Dendritic cell treated with granulocyte-macrophage colony-stimulating factor and Interleukin-4, amounts not matched to agents 40 ng/mL and 50 ng/mL, for 4 days (primary cell): ENCODE results near the gene SURF4.
"Not testable (repeated sequence)": the region's sequence is repeated elsewhere in the genome, so short reads cannot be mapped to it uniquely, and the experiment has no call there.

Experiments used
- H3K27ac Mint-ChIP-seq: one replicate; pipeline ENCODE4 v1.8.0; 2022; ENCODE audit warnings: mild to moderate bottlenecking, mixed read lengths
- H3K27me3 Mint-ChIP-seq: one replicate; pipeline ENCODE4 v1.8.0; 2022; ENCODE audit warnings: mild to moderate bottlenecking, mixed read lengths
- H3K36me3 Mint-ChIP-seq: one replicate; pipeline ENCODE4 v1.8.0; 2022; ENCODE audit warnings: low read depth, mixed read lengths
- H3K4me1 Mint-ChIP-seq: one replicate; pipeline ENCODE4 v1.8.0; 2022; ENCODE audit warnings: low read depth, mixed read lengths
- H3K4me3 Mint-ChIP-seq: one replicate; pipeline ENCODE4 v1.8.0; 2022; ENCODE audit warnings: mild to moderate bottlenecking, moderate library complexity, mixed read lengths
- H3K9me3 Mint-ChIP-seq: one replicate; pipeline ENCODE4 v1.8.0; 2022; ENCODE audit warnings: mixed read lengths
- intact Hi-C: fragments of 100-400 bp; cut with micrococcal nuclease; formaldehyde crosslinking; loops from one replicate; pipeline ENCODE4 v1.15.0; 2022

The SURF4 gene

GRCh38 chr9:133389562-133389961 lies 13.7 kb upstream of the SURF4 start:
- Mint-ChIP-seq H3K27me3 (peaks cover 6% of the 10 kb centered on the region), H3K27ac (no peak overlapping the region), H3K9me3 (no peaks in the 10 kb centered on the region), H3K4me1 (no peaks in the 10 kb centered on the region), H3K4me3 (no peak overlapping the region), H3K36me3 (no peaks in the 10 kb centered on the region)
- intact Hi-C loops = no loop called here

DNA sequence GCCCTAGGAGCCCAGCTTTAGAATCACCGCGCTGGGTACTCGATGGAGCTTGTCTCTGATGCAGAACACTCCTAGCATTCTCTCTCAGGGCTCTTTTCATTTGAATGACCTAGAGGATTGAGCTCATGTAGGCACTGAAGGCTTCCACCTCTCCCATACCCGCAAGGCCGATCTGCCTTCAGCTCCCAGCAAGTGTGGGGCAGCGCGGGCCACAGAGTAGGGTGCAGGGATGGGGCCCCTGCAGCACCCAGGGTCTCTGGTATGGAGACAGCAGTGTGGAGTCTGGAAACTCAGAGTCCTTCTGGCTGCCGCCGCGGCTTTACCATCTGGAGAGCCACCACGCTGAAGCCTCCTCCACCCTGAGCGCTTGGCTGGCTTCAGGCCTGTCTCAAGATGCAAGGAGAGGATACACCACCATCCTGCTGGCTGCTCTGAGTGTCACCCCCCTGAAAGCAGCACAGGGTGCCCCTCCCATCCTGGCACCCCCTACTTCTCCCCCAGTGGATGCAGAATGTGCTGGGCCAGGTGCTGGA lies 13.2 kb upstream of the SURF4 start:
- Mint-ChIP-seq H3K4me3 (no peak overlapping the region), H3K27ac (no peak overlapping the region), H3K4me1 (no peaks in the 10 kb centered on the region), H3K9me3 (no peaks in the 10 kb centered on the region), H3K36me3 (no peaks in the 10 kb centered on the region), H3K27me3 (peaks cover 4% of the 10 kb centered on the region)
- intact Hi-C loops = no loop called here

- intact Hi-C loops = no loop called here
- Mint-ChIP-seq H3K4me1 (no peaks in the 10 kb centered on the region), H3K27me3 (peaks cover 2% of the 10 kb centered on the region), H3K27ac (no peak overlapping the region), H3K9me3 (no peaks in the 10 kb centered on the region), H3K36me3 (no peaks in the 10 kb centered on the region), H3K4me3 (no peak overlapping the region)
Observed at GRCh38 chr9:133387680-133388079, 11.8 kb upstream of the SURF4 start.

DNA sequence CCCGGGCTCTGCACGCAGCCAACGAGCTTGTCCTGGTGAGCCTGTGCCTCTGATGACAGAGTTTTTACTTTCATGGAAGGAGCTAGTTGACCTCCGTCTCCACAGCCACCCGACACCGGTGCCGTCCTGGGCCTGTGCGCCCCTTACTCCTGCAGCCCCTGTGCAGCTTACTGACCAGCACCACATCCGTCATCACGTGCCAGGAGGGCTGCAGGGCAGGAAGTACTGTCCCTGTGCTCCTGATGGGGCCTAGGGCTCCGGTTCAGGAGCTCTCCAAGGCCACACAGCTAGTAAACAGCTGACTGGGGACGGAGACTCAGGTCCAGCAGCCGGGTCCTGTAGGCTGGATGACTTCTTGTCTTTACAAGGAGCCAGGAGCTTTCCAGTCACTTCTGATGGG lies 10.5 kb upstream of the SURF4 start:
- no peaks in the 10 kb centered on the region for H3K36me3 Mint-ChIP-seq
- no peaks in the 10 kb centered on the region for H3K9me3 Mint-ChIP-seq
- no peak overlapping the region for H3K4me3 Mint-ChIP-seq
- no peak overlapping the region for H3K27ac Mint-ChIP-seq
- H3K27me3 Mint-ChIP-seq = peaks cover 2% of the 10 kb centered on the region
- H3K4me1 Mint-ChIP-seq = no peaks in the 10 kb centered on the region
- intact Hi-C loops = no loop called here

DNA sequence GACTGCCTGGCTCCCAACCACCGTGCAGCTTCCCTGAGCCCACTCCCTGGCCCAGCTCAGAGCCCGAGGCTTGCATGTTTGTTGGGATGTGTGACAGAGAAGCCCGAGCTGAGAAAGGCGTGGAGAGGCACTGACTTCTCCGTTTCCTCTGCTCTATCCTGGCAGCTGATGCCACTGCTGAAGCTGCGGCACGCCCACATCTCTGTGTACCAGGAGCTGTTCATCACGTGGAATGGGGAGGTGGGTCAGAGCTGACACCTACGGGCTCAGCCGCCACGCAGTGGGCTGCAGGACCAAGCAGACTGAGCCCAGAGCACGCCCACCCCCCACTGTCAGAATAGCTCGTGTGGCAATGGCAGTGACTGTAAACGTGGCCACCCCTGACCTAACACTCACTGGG lies 9.6 kb upstream of the SURF4 start:
- Mint-ChIP-seq H3K27ac (no peak overlapping the region), H3K4me1 (no peaks in the 10 kb centered on the region), H3K36me3 (no peaks in the 10 kb centered on the region), H3K9me3 (no peaks in the 10 kb centered on the region), H3K4me3 (no peak overlapping the region), H3K27me3 (no peaks in the 10 kb centered on the region)
- intact Hi-C loops = no loop called here

GRCh38 chr9:133384736-133385321 lies 9.0 kb upstream of the SURF4 start:
- no peaks in the 10 kb centered on the region for H3K36me3 Mint-ChIP-seq
- H3K27me3 Mint-ChIP-seq = no peaks in the 10 kb centered on the region
- H3K4me1 Mint-ChIP-seq = no peaks in the 10 kb centered on the region
- intact Hi-C loops = no loop called here
- no peak overlapping the region for H3K27ac Mint-ChIP-seq
- no peak overlapping the region for H3K4me3 Mint-ChIP-seq
- no peaks in the 10 kb centered on the region for H3K9me3 Mint-ChIP-seq

- H3K27me3 Mint-ChIP-seq = no peaks in the 10 kb centered on the region
- intact Hi-C loops = no loop called here
- no peaks in the 10 kb centered on the region for H3K4me1 Mint-ChIP-seq
- no peak overlapping the region for H3K27ac Mint-ChIP-seq
- H3K36me3 Mint-ChIP-seq = no peaks in the 10 kb centered on the region
- no peak overlapping the region for H3K4me3 Mint-ChIP-seq
- no peaks in the 10 kb centered on the region for H3K9me3 Mint-ChIP-seq
Observed at GRCh38 chr9:133383438-133383837, 7.6 kb upstream of the SURF4 start.

- H3K27ac Mint-ChIP-seq = no peak overlapping the region
Observed at GRCh38 chr9:133382507-133383141, 6.8 kb upstream of the SURF4 start.

GRCh38 chr9:133380734-133381133 lies 4.9 kb upstream of the SURF4 start:
- intact Hi-C loops = no loop called here
- Mint-ChIP-seq H3K9me3 (no peaks in the 10 kb centered on the region), H3K27me3 (peaks cover 2% of the 10 kb centered on the region), H3K4me1 (no peaks in the 10 kb centered on the region), H3K27ac (no peak overlapping the region), H3K36me3 (no peaks in the 10 kb centered on the region), H3K4me3 (no peak overlapping the region)

More at GRCh38 chr9:133382507-133383141, 6.8 kb upstream of the SURF4 start:
- Mint-ChIP-seq H3K4me3 (no peak overlapping the region), H3K9me3 (no peaks in the 10 kb centered on the region), H3K27me3 (no peaks in the 10 kb centered on the region), H3K36me3 (no peaks in the 10 kb centered on the region), H3K4me1 (no peaks in the 10 kb centered on the region)
- intact Hi-C loops = no loop called here

GRCh38 chr9:133379153-133380086 lies 3.6 kb upstream of the SURF4 start:
- Mint-ChIP-seq H3K36me3 (peaks cover 8% of the 10 kb centered on the region), H3K4me3 (no peak overlapping the region), H3K27me3 (peaks cover 2% of the 10 kb centered on the region), H3K27ac (no peak overlapping the region), H3K4me1 (peaks cover 8% of the 10 kb centered on the region), H3K9me3 (no peaks in the 10 kb centered on the region)
- intact Hi-C loops = no loop called here

DNA sequence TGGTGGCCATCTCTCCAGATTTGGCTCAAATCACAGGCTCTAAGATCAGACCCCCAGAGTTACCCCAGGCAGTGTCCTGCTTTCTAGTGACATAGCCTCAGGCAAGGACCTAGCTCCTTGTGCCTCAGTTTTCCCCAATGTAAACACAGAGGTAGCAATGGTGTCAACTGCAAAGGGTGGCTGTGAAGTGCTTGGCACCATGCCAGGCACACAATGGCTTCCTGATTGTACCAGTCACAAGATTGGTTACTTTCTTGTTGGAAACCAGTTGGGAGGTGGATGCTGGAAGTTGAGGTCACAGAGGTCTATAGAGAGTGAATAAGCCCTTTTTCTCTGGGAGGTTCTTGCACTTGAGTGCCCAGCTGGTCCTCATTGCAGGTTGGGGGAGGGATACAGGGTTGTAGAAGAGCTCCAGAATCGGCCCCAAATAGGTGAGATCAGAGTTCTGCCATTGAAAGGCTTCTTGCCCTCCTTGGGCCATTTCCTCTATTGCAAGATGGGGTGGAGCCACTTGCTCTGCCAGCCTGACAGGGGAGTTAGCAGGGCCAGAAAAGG lies 2.6 kb upstream of the SURF4 start:
- H3K36me3 Mint-ChIP-seq = peaks cover 9% of the 10 kb centered on the region
- peaks cover 2% of the 10 kb centered on the region for H3K27me3 Mint-ChIP-seq
- H3K9me3 Mint-ChIP-seq = no peaks in the 10 kb centered on the region
- H3K4me1 Mint-ChIP-seq = peaks cover 16% of the 10 kb centered on the region
- no peak overlapping the region for H3K4me3 Mint-ChIP-seq
- H3K27ac Mint-ChIP-seq = no peak overlapping the region
- intact Hi-C loops = no loop called here

- intact Hi-C loops = no loop called here
- Mint-ChIP-seq H3K27ac (no peak overlapping the region), H3K36me3 (peaks cover 16% of the 10 kb centered on the region), H3K27me3 (peaks cover 2% of the 10 kb centered on the region), H3K9me3 (no peaks in the 10 kb centered on the region), H3K4me1 (peaks cover 23% of the 10 kb centered on the region), H3K4me3 (no peak overlapping the region)
Observed at GRCh38 chr9:133377721-133378216, 1.9 kb upstream of the SURF4 start.

GRCh38 chr9:133377280-133377679 lies 1.4 kb upstream of the SURF4 start:
- intact Hi-C loops = not testable (repeated sequence)

More at GRCh38 chr9:133377280-133377679, 1.4 kb upstream of the SURF4 start:
- not testable (repeated sequence) for H3K27ac Mint-ChIP-seq, H3K27me3 Mint-ChIP-seq, H3K4me3 Mint-ChIP-seq, H3K9me3 Mint-ChIP-seq
- H3K36me3 Mint-ChIP-seq = peaks cover 21% of the 10 kb centered on the region
- peaks cover 28% of the 10 kb centered on the region for H3K4me1 Mint-ChIP-seq
